Stimulated activated CD4-positive, alpha-beta T cell treated with anti-CD3 and anti-CD28 coated beads, Interleukin-12 subunit alpha, Interleukin-12 subunit beta, amount 100 ng/mL, for 4 hours (primary cell): ENCODE measurements around the gene TJP1.
"Not testable (repeated sequence)": the region's sequence is repeated elsewhere in the genome, so short reads cannot be mapped to it uniquely, and the experiment has no call there.

Source experiments
- DNase-seq: peaks from one replicate; pipeline ENCODE4 v3.0.0-alpha.2; 2020

TJP1 gene

GRCh38 chr15:29838352-29839010, 16.2 kb upstream of the TJP1 start:
- no peak for DNase-seq

DNA sequence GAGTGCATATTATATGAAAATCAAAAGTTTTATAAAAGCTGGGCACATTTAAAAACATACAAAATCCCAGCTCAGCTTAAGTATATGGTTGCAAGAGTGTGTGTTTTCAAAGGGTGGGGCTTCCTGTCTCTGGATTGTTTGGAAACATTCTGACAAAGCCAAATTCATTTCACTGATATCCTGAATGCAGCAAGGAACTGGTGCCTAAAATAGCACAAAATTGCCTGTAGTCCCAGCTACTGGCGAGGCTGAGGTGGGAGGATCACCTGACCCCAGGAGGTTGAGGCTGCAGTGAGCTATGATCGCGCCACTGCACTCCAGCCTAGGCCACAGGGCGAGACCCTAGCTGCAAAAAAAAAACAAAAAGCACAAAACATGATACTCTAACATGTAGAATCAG, 13.0 kb upstream of the TJP1 start:
- no peak for DNase-seq

DNA sequence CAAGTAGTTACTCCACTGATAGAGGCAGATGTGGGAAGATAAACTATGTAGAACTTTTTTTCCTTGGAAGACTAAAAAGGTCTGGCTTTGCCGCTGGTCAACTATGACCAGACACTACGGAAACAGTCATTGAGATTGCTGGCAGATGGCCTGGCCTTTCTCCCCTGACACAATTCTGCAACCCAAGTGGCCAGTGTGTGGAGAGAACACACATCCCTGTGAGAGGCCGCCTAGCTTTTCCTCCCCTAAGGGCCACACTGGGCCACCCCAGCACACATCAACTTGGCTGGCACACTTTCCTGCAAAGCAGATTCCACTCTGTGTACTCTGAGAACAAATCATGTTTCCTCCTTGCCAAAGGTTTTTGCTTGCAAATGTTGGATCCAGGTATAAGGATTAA, 10.4 kb upstream of the TJP1 start:
- no peak for DNase-seq

DNA sequence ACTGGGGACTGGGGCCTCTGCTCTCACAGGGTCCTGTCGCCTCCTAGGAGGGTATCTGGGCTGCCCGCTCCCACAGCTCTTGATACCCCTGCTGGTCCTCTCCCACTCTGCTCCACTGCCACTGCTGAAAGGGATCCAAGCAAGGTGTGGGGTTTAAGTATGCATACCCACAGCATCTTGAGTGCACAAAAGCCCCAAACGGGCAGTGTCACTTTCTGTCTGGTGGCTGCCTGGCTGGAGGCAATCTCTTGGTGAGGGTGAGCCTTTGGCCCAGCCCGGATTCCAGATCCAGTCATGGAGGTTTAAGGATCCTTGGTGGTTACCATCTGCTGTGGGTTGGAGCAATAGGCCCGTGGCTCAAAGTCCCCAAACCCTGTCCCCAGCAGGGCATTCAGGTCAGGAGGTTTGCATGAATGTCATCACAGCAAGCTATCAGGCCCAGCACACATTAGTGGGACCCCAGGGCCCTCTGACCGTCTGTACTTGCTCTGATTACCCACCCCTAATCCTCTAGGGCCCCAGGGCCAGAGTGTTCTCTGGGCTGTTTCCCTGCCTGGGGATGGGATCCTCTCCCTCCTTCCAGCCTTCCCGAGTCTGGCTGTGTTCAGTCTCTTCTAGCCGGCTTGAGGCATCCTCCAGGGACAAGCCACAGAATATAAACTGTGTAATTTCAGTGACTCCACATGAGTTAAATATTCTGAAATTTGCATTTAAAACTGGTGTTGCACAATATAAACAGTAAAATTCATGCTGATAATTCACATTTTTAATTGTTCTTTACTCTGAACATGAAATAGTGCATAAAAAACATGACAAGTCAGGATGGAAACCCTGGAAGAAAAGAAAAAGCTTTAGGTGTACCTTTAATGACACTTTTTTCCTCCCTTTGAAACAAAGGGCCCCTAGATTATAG, 4.9 kb upstream of the TJP1 start:
- no peak for DNase-seq

DNA sequence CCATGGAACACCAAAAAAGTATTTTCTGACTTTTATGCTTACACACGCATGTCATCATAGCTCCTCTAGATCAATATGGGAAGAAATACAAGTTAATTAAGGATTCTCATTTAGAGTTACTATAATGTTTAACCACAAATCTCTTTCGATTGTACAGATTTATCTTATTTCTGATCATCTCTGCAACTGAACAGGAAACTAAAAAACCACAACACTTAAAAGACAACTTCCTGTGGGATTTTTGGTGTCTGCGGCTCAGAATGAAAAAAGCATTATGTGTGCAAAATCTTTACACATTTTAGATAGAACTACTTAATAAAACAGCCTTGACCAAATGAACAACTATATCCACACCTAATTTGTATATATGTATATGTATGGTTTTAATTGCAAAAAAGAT, 3.0 kb upstream of the TJP1 start:
- DNase-seq = no peak

DNA sequence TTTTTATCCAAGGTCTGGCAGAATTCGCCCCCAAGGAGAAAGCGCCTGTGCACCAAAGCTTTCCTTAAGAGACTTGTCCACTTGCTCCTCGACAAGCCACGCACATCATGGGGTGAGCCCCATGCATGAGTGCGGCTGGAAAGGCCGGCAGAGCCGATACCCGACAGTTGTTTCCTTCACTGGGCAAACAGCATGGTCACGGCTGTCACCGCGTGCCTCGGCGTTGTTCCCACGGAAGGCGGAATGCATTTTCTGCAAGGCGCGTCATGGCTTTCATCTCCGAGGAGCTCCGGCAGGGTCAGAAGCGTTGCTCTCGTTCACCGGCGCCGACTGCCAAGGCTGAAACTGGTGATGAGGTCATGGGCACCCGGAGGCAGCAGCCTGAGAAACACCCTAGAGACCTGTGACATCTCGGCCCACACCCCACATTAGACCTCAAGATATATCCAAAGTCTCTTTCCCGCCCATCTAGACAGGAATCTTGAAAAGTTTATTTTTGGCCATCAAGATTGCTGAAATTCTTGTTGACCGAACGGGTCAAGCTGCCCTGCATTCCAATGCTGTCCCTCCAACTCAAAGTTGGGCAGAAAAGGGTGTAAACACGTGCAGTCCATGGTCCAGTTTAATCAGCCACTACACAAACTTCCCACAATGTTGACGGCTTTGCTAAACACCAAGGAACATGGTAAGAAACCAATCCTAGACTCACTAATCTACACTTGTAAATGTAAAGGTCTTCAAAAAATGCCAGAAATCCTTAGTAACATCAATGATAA, 604 bp upstream of the TJP1 start:
- DNase-seq = no peak

- DNase-seq = peak; percentile 11
These were observed 710 bp downstream of the TJP1 start for GRCh38 chr15:29821416-29822099.

- no peak for DNase-seq
These were observed 1.7 kb downstream of the TJP1 start for GRCh38 chr15:29820394-29821154.

DNA sequence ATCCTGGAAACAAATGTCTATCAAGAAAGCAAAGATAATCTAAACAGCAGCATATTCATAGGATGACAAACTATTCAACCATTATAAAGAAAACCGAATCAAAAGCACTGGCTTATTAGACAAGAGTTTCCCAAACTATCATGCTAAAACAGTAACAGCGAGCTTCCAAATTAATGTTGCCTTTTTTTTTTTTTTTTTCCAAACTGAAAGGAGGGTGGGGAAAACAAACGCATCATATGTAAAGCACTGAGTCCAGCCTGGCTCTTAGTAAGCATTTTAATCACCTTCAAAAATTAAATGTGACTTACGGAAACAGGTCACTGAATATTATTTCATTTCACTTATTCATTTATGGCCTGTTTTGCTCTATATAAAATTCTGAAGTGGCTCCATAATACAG, 2.3 kb downstream of the TJP1 start:
- DNase-seq = no peak

GRCh38 chr15:29818141-29818540, 4.1 kb downstream of the TJP1 start:
- DNase-seq = no peak

DNA sequence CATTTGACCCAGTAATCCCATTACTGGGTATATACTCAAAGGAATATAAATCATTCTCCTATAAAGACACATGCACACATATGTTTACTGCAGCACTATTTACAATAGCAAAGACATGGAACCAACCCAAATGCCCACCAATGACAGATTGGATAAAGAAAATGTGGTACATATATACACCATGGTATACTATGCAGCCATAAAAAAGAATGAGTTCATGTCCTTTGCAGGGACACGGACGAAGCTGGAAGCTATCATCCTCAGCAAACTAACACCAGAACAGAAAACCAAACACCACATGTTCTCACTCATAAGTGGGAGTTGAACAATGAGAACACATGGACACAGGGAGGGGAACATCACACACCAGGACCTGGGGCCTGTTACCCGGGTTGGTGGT, 4.8 kb downstream of the TJP1 start:
- DNase-seq = not testable (repeated sequence)

DNA sequence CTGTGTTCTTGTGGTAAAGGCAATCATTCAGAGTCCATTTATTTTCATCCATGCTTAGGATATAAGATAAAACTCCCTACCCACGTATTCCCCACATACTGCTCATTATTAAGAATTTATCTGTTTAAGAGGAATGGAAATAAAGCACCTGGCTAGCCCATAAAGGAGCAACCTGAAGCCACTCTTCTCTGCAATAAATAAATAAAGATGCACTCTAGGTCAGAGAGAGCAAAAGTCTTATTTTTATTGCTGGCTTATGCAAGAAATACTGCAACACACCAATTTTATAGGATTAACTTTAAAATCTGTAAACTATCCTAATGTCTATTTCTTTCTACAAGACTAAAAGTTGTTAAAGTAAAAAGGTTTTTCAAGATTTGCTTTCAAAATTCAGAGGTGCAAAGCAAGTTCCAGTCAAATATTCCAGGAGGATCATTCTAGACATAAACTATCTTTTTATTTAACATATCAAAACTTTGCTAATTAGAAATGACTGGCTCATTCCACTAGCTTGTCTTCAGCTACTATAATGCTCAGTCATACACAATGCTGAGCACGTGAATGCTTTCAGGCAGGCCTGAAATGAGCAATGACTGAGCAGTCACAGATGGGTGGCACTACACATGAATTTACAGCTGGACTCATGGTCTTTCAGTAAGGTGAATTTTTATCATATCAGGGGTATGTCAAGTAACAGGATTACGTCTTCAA, 7.1 kb downstream of the TJP1 start:
- DNase-seq = no peak

DNA sequence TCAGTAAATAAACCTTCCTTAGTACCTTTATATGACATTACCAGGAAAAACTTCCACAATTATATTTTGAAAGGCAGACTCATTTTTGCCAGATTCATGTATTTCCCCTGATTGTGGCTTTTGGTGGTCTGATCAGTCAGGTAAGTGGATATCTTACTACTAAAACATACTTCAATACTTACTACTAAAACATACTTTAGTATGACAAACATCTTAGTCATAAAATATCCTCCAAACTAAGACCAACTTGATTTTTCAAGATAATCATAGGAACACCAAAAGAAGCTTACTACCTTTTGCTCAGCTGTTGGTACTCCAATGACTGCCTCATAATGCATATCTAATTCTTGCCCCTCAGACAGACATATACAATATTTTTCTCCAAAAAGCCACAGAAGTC, 9.3 kb downstream of the TJP1 start:
- no peak for DNase-seq

DNA sequence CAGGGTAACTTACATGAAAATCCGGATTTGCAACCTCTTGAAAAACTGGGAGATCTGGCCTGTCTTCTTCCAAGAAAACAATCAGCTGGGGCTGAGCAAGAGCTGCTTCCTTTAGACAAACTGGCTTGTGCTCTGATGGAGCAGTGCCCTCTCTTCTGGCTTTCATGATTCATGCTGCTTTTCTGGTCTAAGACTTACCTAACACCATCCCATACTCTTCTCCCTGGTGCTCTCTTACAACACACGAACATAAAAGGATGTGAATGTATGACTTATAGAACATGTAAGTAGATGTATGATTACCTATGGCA, 9.9 kb downstream of the TJP1 start:
- DNase-seq = no peak

GRCh38 chr15:29811691-29812383, 10.4 kb downstream of the TJP1 start:
- DNase-seq = no peak

- no peak for DNase-seq
These were observed 16.6 kb downstream of the TJP1 start for GRCh38 chr15:29805708-29806104.

- DNase-seq = no peak
These were observed 17.1 kb downstream of the TJP1 start for GRCh38 chr15:29805043-29805707.

DNA sequence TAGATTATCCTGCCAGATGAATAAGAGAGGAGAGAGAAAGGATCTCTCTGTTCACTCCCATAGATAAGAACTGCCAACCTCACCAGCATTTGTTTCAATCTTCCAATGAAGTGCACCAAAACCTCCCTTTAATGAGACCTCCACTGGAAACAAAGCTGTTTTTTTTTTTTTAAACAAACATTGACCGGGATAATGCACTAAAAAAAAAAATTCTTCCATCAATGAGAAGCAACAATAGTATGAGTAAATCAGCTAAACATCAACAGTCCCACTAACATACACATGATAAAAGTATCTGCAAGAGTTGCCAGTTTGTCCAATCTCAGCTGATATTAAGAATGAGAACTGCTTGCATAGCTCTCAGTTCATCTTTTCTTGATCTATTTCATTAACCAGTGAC, 19.9 kb downstream of the TJP1 start:
- no peak for DNase-seq

- DNase-seq = no peak
These were observed 21.5 kb downstream of the TJP1 start for GRCh38 chr15:29800491-29801366.

- no peak for DNase-seq
These were observed 22.4 kb downstream of the TJP1 start for GRCh38 chr15:29799859-29800258.
